ENCODE measurements around the gene CA12.

Gene CA12

DNA sequence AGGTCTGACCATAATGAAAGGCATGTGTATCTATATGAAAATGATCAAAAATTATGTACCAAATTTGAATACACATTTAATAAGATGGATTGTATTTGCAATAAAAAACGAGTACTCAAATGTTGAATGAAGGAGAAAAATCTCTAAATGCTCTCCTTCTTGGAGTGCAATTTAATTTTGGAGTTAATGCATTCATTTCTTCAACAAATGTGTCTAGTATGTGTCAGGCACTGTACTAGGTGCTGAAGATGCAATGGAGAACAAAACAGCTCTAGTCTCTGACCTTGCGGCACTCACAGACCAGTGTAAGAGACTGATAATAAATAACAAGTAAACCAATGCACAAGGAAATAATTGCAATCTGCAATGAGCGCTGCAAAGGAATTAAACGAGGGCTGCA is 28.8 kb downstream of the CA12 start:
- Histone ChIP-seq H3K4me1 (ENCODE audit: insufficient read depth, poor library complexity, severe bottlenecking) (peaks cover 22% of the 10 kb centered on the region), H3K27ac (ENCODE audit: poor library complexity, severe bottlenecking) (no peak overlapping the region), H3K9me3 (ENCODE audit: severe bottlenecking) (no peaks in the 10 kb centered on the region), H3K27me3 (ENCODE audit: insufficient read depth, poor library complexity, severe bottlenecking) (no peaks in the 10 kb centered on the region), H3K4me3 (ENCODE audit: severe bottlenecking) (no peak overlapping the region), H3K36me3 (ENCODE audit: low read depth) (no peaks in the 10 kb centered on the region; the same call in 1 of the 2 replicates)
- no peak for ATAC-seq (ENCODE audit: low read depth)
- TF ChIP-seq, protein P1, sequence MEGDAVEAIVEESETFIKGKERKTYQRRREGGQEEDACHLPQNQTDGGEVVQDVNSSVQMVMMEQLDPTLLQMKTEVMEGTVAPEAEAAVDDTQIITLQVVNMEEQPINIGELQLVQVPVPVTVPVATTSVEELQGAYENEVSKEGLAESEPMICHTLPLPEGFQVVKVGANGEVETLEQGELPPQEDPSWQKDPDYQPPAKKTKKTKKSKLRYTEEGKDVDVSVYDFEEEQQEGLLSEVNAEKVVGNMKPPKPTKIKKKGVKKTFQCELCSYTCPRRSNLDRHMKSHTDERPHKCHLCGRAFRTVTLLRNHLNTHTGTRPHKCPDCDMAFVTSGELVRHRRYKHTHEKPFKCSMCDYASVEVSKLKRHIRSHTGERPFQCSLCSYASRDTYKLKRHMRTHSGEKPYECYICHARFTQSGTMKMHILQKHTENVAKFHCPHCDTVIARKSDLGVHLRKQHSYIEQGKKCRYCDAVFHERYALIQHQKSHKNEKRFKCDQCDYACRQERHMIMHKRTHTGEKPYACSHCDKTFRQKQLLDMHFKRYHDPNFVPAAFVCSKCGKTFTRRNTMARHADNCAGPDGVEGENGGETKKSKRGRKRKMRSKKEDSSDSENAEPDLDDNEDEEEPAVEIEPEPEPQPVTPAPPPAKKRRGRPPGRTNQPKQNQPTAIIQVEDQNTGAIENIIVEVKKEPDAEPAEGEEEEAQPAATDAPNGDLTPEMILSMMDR (IDR thresholded peaks at IDR 0.05; ENCODE audit: poor library complexity, severe bottlenecking): no peak
- DNase-seq (ENCODE audit: low spot score): no peak

DNA sequence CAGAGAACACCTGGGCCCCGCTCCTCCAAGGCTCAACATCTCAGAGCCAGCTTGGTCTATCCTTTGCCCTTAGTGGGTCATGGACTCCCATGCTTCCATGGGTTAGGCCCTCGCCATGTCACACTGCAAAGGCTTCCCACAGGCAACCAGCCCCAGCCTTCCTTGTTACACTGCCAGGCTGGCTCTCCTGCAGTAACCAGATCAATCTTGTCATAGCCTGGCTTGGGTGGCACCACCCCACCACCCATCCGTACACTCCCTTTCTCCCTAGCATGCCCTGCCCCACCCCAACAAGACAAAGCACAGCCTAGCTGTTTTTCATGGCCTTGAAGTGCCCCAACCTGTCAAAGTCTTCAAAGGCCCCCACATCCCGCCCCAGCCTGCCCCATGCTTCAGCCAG is 30.5 kb downstream of the CA12 start:
- H3K4me3 ChIP-seq (ENCODE audit: severe bottlenecking): no peak overlapping the region
- ATAC-seq (ENCODE audit: low read depth) (no peak), DNase-seq (ENCODE audit: low spot score) (peak; percentile 42)
- TF ChIP-seq, protein P1 (IDR thresholded peaks at IDR 0.05; ENCODE audit: poor library complexity, severe bottlenecking): no peak
- no peaks in the 10 kb centered on the region for H3K9me3 ChIP-seq (ENCODE audit: severe bottlenecking)
- H3K36me3 ChIP-seq (ENCODE audit: low read depth): no peaks in the 10 kb centered on the region
- H3K27ac ChIP-seq (ENCODE audit: poor library complexity, severe bottlenecking): no peak overlapping the region
- no peaks in the 10 kb centered on the region for H3K27me3 ChIP-seq (ENCODE audit: insufficient read depth, poor library complexity, severe bottlenecking)
- H3K4me1 ChIP-seq (ENCODE audit: insufficient read depth, poor library complexity, severe bottlenecking): peaks cover 35% of the 10 kb centered on the region

- H3K27ac ChIP-seq (ENCODE audit: poor library complexity, severe bottlenecking): peak overlapping the region; percentile 79
- TF ChIP-seq, protein P1 (IDR thresholded peaks at IDR 0.05; ENCODE audit: poor library complexity, severe bottlenecking): no peak
- H3K4me1 ChIP-seq (ENCODE audit: insufficient read depth, poor library complexity, severe bottlenecking): peaks cover 35% of the 10 kb centered on the region
- no peak overlapping the region for H3K4me3 ChIP-seq (ENCODE audit: severe bottlenecking)
- ATAC-seq (ENCODE audit: low read depth) (no peak), DNase-seq (ENCODE audit: low spot score) (peak; percentile 42)
- H3K27me3 ChIP-seq (ENCODE audit: insufficient read depth, poor library complexity, severe bottlenecking): no peaks in the 10 kb centered on the region
- peaks cover 4% of the 10 kb centered on the region; the same call in 1 of the 2 replicates for H3K36me3 ChIP-seq (ENCODE audit: low read depth)
- no peaks in the 10 kb centered on the region for H3K9me3 ChIP-seq (ENCODE audit: severe bottlenecking)
Measured at GRCh38 chr15:63350178-63350621, 31.4 kb downstream of the CA12 start.

- H3K9me3 ChIP-seq (ENCODE audit: severe bottlenecking): no peaks in the 10 kb centered on the region
- peaks cover 4% of the 10 kb centered on the region; the same call in 1 of the 2 replicates for H3K36me3 ChIP-seq (ENCODE audit: low read depth)
- H3K4me1 ChIP-seq (ENCODE audit: insufficient read depth, poor library complexity, severe bottlenecking): peaks cover 41% of the 10 kb centered on the region
- DNase-seq (ENCODE audit: low spot score): no peak
- H3K4me3 ChIP-seq (ENCODE audit: severe bottlenecking): no peak overlapping the region
- no peaks in the 10 kb centered on the region for H3K27me3 ChIP-seq (ENCODE audit: insufficient read depth, poor library complexity, severe bottlenecking)
- TF ChIP-seq, protein P1 (IDR thresholded peaks at IDR 0.05; ENCODE audit: poor library complexity, severe bottlenecking): no peak
- peak overlapping the region; percentile 79 for H3K27ac ChIP-seq (ENCODE audit: poor library complexity, severe bottlenecking)
- no peak for ATAC-seq (ENCODE audit: low read depth)
Measured at GRCh38 chr15:63349621-63350020, 32.0 kb downstream of the CA12 start.

GRCh38 chr15:63349156-63349555 is 32.5 kb downstream of the CA12 start:
- Histone ChIP-seq H3K27ac (ENCODE audit: poor library complexity, severe bottlenecking) (peak overlapping the region; percentile 79), H3K36me3 (ENCODE audit: low read depth) (peaks cover 4% of the 10 kb centered on the region; the same call in 1 of the 2 replicates), H3K27me3 (ENCODE audit: insufficient read depth, poor library complexity, severe bottlenecking) (no peaks in the 10 kb centered on the region), H3K4me1 (ENCODE audit: insufficient read depth, poor library complexity, severe bottlenecking) (peaks cover 42% of the 10 kb centered on the region), H3K4me3 (ENCODE audit: severe bottlenecking) (no peak overlapping the region), H3K9me3 (ENCODE audit: severe bottlenecking) (no peaks in the 10 kb centered on the region)
- no peak for DNase-seq (ENCODE audit: low spot score)
- peak; percentile 44; the same call in 2 of the 3 replicates for ATAC-seq (ENCODE audit: low read depth)
- TF ChIP-seq, protein P1 (IDR thresholded peaks at IDR 0.05; ENCODE audit: poor library complexity, severe bottlenecking): no peak
